GM18502 (cell line): ENCODE results near the gene PON2.
"Not testable (repeated sequence)": the region's sequence is repeated elsewhere in the genome, so short reads cannot be mapped to it uniquely, and the experiment has no call there.

Source experiments
- ATAC-seq: cut with Tn5 transposase; IDR thresholded peaks from one replicate; pipeline ENCODE4 v1.9.1; 2021; ENCODE audit warnings: mild to moderate bottlenecking; ENCODE audit not compliant: unreplicated experiment, poor library complexity

The PON2 gene

GRCh38 chr7:95434557-95435421 is at the start of gene PON2:
Gene PON2, minus strand, starts transcription at chr7:95435028. Its CDS starts 77 bp downstream, at chr7:95434951.
- peak; percentile 96 for ATAC-seq

GRCh38 chr7:95482424-95482823 is 47.6 kb upstream of the PON2 start:
- ATAC-seq, result no peak

GRCh38 chr7:95481271-95482165 is 46.7 kb upstream of the PON2 start:
- ATAC-seq, result no peak

GRCh38 chr7:95479992-95480624 is 45.3 kb upstream of the PON2 start:
- peak; percentile 78 for ATAC-seq

- no peak for ATAC-seq
These were observed 43.6 kb upstream of the PON2 start for GRCh38 chr7:95478272-95479037.

- ATAC-seq, result peak; percentile 75
These were observed 42.2 kb upstream of the PON2 start for GRCh38 chr7:95476904-95477594.

GRCh38 chr7:95476072-95476847 is 41.4 kb upstream of the PON2 start:
- ATAC-seq, result no peak

GRCh38 chr7:95473276-95473985 is 38.6 kb upstream of the PON2 start:
- no peak for ATAC-seq

GRCh38 chr7:95472581-95473161 is 37.8 kb upstream of the PON2 start:
- no peak for ATAC-seq

GRCh38 chr7:95471071-95471470 is 36.2 kb upstream of the PON2 start:
- ATAC-seq, result no peak

GRCh38 chr7:95470452-95470851 is 35.6 kb upstream of the PON2 start:
- peak; percentile 98 for ATAC-seq

GRCh38 chr7:95469848-95470247 is 35.0 kb upstream of the PON2 start:
- ATAC-seq, result no peak

- ATAC-seq, result no peak
These were observed 34.4 kb upstream of the PON2 start for GRCh38 chr7:95469187-95469586.

GRCh38 chr7:95467912-95468607 is 33.2 kb upstream of the PON2 start:
- ATAC-seq, result no peak

GRCh38 chr7:95460653-95461052 is 25.8 kb upstream of the PON2 start:
- ATAC-seq, result not testable (repeated sequence)

GRCh38 chr7:95457947-95458346 is 23.1 kb upstream of the PON2 start:
- no peak for ATAC-seq

- ATAC-seq, result peak; percentile 77
These were observed 19.7 kb upstream of the PON2 start for GRCh38 chr7:95454438-95455045.
